ENCODE data around the gene ABTB2.
A peak's percentile ranks its signal among the peaks of the same experiment; 100 is the strongest.

Gene ABTB2

DNA sequence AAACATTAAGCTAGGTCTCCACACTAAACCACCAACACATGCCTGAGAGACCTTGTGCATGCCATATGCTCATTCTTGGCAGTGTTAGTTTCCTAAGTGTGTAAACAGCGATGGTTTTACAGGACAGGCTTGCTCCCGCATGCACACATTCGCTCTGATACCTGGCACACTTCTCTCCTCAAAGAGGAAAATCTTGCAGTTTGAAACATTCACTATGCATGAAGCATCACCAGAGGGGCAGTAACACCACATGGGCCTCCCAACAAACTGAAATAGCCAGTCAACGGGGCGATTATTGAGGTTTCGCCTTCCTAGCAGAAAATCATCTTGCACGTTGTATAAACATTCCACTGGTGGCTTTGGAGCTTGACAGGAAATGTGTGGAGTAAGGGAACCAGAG, 52.6 kb downstream of the ABTB2 start:
- ChIA-PET POLR2A (no interaction called here), CTCF (no interaction called here)
- no peak for DNase-seq (ENCODE audit: extremely low spot score)
- TF ChIP-seq TARDBP (IDR thresholded peaks at IDR 0.05) (no peak), SP1 (IDR thresholded peaks at IDR 0.05) (no peak), CTBP1 (IDR thresholded peaks at IDR 0.05; ENCODE audit: borderline replicate concordance) (no peak), L3MBTL2 (conservative IDR thresholded peaks at IDR 0.05) (no peak), SUZ12 (IDR thresholded peaks at IDR 0.05) (no peak), ELF4 (IDR thresholded peaks at IDR 0.05) (no peak)

DNA sequence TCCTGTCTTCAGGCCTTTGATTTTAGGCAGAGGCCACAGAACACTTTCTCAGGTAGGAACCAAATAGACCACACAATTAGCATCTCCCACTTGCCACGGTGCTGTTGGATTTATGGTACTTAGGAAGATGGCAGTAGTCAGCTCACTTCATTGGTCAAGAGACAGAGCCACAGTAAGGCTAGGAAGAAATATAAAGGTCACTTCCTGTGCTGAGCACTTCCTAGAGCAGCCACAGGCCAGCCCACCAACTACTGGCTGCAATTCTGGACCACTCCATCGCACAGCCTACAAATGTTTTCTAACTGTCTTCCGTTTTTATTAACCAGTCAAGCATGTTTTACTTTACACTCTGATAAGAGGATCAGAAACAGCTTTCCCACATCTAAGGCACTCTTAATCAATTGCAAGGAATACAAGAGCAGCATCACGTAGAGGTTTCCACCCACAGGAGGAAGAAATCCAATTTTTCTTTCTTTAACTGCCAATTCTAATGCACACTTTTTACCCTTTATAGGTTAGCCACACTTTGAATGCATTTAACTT, 54.7 kb downstream of the ABTB2 start:
- ChIA-PET POLR2A (no interaction called here), CTCF (no interaction called here)
- no peak for DNase-seq (ENCODE audit: extremely low spot score)
- no peak for TF ChIP-seq SUZ12 (IDR thresholded peaks at IDR 0.05)
- TF ChIP-seq FOXK2 (IDR thresholded peaks at IDR 0.05), result no peak
- no peak for TF ChIP-seq ARNT (IDR thresholded peaks at IDR 0.05)
- TF ChIP-seq CTBP1 (IDR thresholded peaks at IDR 0.05; ENCODE audit: borderline replicate concordance), result no peak
- no peak for TF ChIP-seq FOXA1 (IDR thresholded peaks at IDR 0.05)
- no peak for TF ChIP-seq BHLHE40 (IDR thresholded peaks at IDR 0.05; ENCODE audit: borderline replicate concordance)
- TF ChIP-seq ZNF384 (IDR thresholded peaks at IDR 0.05), result no peak

DNA sequence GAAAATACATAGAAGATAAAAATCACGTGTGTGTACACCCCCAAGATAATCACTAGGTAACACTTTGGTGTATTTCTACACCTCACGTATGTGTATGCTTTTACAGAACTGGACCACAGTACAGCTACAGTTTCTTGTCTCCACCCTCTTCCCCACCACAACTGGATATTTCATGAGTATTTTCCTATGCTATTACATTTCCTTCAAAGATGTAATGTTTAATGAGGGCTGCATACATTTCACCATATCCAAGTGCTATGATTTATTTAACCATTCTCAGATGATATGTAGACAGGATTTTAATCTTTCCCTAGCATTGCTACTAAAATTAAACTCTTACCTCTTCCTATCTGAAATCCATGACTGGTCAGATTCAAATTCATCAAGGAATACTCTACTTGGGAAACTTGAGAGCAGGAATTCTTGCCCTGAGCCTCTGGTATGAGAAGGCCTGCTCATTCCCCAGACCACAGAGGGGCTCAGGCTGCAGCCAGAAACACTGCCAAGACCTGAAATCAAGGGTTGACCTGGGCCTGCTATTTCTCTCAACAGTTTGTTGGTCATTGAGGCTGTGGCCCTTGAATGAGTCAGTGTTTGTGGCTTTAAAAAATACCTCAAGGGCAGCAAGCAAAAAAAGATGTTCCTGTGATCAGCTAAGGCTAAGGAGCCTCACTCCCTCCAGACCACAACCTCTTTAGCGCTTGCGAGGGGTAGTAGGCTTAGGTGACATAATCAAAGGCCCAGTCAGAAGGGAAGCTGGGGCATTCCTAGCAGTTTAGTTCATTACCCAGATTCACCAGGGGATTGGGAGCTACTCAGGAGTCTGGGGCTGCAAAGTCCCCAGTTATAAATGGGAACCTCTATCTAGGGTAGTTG, 55.5 kb downstream of the ABTB2 start:
- ChIA-PET CTCF (no interaction called here), POLR2A (no interaction called here)
- no peak for DNase-seq (ENCODE audit: extremely low spot score)
- TF ChIP-seq FOXK2 (IDR thresholded peaks at IDR 0.05), result no peak
- no peak for TF ChIP-seq L3MBTL2 (conservative IDR thresholded peaks at IDR 0.05)
- TF ChIP-seq HDGF (IDR thresholded peaks at IDR 0.05; ENCODE audit: borderline replicate concordance), result no peak
- TF ChIP-seq ARNT (IDR thresholded peaks at IDR 0.05), result no peak
- no peak for TF ChIP-seq SP1 (IDR thresholded peaks at IDR 0.05)
- no peak for TF ChIP-seq NFRKB (IDR thresholded peaks at IDR 0.05)
- TF ChIP-seq BHLHE40 (IDR thresholded peaks at IDR 0.05; ENCODE audit: borderline replicate concordance), result no peak
- TF ChIP-seq, protein P1, sequence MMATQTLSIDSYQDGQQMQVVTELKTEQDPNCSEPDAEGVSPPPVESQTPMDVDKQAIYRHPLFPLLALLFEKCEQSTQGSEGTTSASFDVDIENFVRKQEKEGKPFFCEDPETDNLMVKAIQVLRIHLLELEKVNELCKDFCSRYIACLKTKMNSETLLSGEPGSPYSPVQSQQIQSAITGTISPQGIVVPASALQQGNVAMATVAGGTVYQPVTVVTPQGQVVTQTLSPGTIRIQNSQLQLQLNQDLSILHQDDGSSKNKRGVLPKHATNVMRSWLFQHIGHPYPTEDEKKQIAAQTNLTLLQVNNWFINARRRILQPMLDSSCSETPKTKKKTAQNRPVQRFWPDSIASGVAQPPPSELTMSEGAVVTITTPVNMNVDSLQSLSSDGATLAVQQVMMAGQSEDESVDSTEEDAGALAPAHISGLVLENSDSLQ (IDR thresholded peaks at IDR 0.05), result no peak
- TF ChIP-seq LEF1 (IDR thresholded peaks at IDR 0.05; ENCODE audit: borderline replicate concordance), result no peak
- no peak for TF ChIP-seq TARDBP (IDR thresholded peaks at IDR 0.05)

DNA sequence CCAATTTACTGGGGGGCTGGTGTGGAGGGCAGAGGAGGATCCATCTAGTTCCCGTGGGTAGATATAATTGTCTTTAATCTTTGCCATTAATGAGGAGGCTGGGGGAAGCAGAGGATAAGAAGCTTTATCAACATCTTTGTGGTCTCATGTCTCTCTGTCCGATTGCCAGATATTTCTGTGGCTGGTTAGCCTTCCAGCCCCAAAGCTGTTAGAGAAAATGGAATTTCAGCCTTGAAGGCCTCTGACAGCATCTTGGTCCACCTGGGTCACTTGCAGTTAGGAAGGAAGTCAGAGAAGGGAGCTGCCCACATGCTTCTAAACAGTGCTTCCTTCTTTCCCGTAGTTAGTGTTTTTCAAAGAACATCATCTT, 56.9 kb downstream of the ABTB2 start:
- CTCF ChIA-PET, result interaction anchor here (0.6 kb wide), 1 partner anchor 10 kb away, joined by 3 read pairs; no protein-coding TSS in a partner anchor
- no peak for TF ChIP-seq FOXM1 (IDR thresholded peaks at IDR 0.05; ENCODE audit: borderline replicate concordance)
- TF ChIP-seq, protein P1 (IDR thresholded peaks at IDR 0.05), result no peak
- TF ChIP-seq FOXA1 (IDR thresholded peaks at IDR 0.05), result no peak
- TF ChIP-seq ELF4 (IDR thresholded peaks at IDR 0.05), result no peak
- no peak for TF ChIP-seq NFRKB (IDR thresholded peaks at IDR 0.05)
- no peak for TF ChIP-seq SUZ12 (IDR thresholded peaks at IDR 0.05)
- TF ChIP-seq ARNT (IDR thresholded peaks at IDR 0.05), result no peak
- no peak for TF ChIP-seq CTBP1 (IDR thresholded peaks at IDR 0.05; ENCODE audit: borderline replicate concordance)
- no peak for TF ChIP-seq ZNF384 (IDR thresholded peaks at IDR 0.05)
- TF ChIP-seq L3MBTL2 (conservative IDR thresholded peaks at IDR 0.05), result no peak
- TF ChIP-seq FOXK2 (IDR thresholded peaks at IDR 0.05), result no peak
- no peak for TF ChIP-seq TARDBP (IDR thresholded peaks at IDR 0.05)
- TF ChIP-seq LEF1 (IDR thresholded peaks at IDR 0.05; ENCODE audit: borderline replicate concordance), result no peak
- POLR2A ChIA-PET, result interaction anchor here (0.7 kb wide), 1 partner anchor 13 kb away, joined by 4 read pairs; no protein-coding TSS in a partner anchor
- no peak for DNase-seq (ENCODE audit: extremely low spot score)

DNA sequence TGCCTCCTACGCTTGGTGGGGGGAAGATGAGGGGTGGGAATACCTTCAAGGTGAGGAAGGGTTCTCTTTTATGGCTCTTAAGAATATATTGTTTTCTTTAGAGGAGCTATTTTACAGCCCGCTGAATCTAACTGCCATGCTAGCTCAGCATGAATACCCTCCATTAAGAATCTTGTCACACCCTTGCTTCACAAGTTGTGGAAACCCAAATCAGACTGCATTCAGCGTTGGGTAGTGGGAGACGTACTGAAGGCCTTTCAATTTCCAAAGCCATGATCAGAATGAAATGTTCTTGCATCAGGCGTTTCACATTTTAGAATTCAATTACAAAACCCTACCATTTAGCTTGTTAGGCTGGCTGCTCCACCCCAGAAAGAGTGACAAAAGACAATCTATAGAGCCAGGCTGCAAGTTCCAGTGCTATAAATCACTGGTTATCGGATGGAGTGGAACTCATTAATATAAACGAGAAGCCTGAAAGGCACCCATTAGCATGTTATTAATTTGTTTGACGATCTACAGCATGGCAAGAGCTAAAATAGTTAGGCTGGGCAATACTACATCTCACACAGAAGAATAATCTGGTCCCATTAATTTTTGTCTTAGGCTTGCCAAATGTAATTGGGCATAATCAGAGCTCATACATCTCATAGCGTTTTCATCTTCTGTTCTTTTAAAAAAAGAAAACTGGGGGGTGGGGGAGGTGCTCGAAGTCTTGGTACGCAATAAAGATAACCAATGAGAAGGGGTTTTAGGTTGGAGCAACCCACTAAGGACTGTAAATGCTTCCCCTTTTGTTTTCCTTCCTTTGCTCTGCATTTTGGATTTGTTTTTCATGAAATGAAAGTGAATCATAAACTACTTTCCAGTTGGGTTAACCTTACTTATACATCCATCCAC, 57.5 kb downstream of the ABTB2 start:
- DNase-seq (ENCODE audit: extremely low spot score), result no peak
- CTCF ChIA-PET, result interaction anchor here (0.6 to 1.5 kb wide), 3 partner anchors 13 to 126 kb away, joined by 3 to 5 read pairs (median 4); no protein-coding TSS in a partner anchor
- POLR2A ChIA-PET, result no interaction called here
- TF ChIP-seq ELF4 (IDR thresholded peaks at IDR 0.05), result no peak
- TF ChIP-seq, protein P1 (IDR thresholded peaks at IDR 0.05), result 0 out of 2 replicates have a peak, but pooled peaks have one; percentile 8
- no peak for TF ChIP-seq SUZ12 (IDR thresholded peaks at IDR 0.05)

All from HEK293T (cell line).